Tibial nerve (tissue), 4 donors: ENCODE results near the gene PNPLA7. TPM values are rescaled to one million over a fixed set of nuclear protein-coding genes. Genes with fewer than 3 reads are reported as not detected.
A peak's percentile ranks its signal among the peaks of the same experiment; 100 is the strongest.

Experiments
- DNase-seq, 2 donors: peaks; one replicate each; pipeline ENCODE4 v3.0.0-alpha.2; 2019; ENCODE audit warnings: low spot score in 2 of 2
- H3K27ac ChIP-seq, 4 donors: fragments of 200-600 bp; sonication (generic) in 3 of 4; one replicate each; pipeline ENCODE4 v1.5.1; 2017 to 2019; ENCODE audit warnings: mild to moderate bottlenecking in 1 of 4
- H3K27me3 ChIP-seq, 2 donors: fragments of 200-600 bp; sonication (generic) in 1 of 2; one replicate each; pipeline versions ENCODE4 v1.5.1 to v1.6.0; 2017 to 2019
- H3K36me3 ChIP-seq, 3 donors: fragments of 200-600 bp; sonication (generic); one replicate each; pipeline ENCODE4 v1.5.1; 2018 to 2019
- H3K4me1 ChIP-seq, 4 donors: fragments of 200-600 bp; sonication (generic) in 3 of 4; one replicate each; pipeline ENCODE4 v1.5.1; 2017 to 2019
- H3K4me3 ChIP-seq, 4 donors: fragments of 200-600 bp; sonication (generic) in 3 of 4; one replicate each; pipeline ENCODE4 v1.5.1; 2017 to 2019; ENCODE audit warnings: mild to moderate bottlenecking in 1 of 4, moderate library complexity in 1 of 4
- H3K9me3 ChIP-seq, 4 donors: fragments of 200-600 bp; sonication (generic) in 3 of 4; one replicate each; pipeline ENCODE4 v1.5.1; 2017 to 2019
- CTCF ChIP-seq, 5 experiments: fragments of 200-600 bp in 3 of 5; fragments of 450-650 bp in 2 of 5; sonication (generic) in 3 of 5; IDR thresholded peaks; one replicate each; pipeline ENCODE4 v1.5.1; 2016 to 2019; ENCODE audit warnings: antibody characterized with exemption in 5 of 5, mild to moderate bottlenecking in 3 of 5, moderate library complexity in 2 of 5
- EP300 ChIP-seq, 2 donors: sonication (generic); formaldehyde crosslinking; IDR thresholded peaks; one replicate each; pipeline ENCODE4 v1.6.1; 2017; ENCODE audit warnings: antibody characterized with exemption in 2 of 2, mild to moderate bottlenecking in 1 of 2
- POLR2A ChIP-seq, 2 donors: fragments of 450-650 bp; IDR thresholded peaks; one replicate each; pipeline ENCODE4 v1.6.1; 2017; ENCODE audit warnings: antibody characterized with exemption in 2 of 2, mild to moderate bottlenecking in 2 of 2, moderate library complexity in 2 of 2
- WGBS, 2 donors: methylation state at CpG; one replicate each; pipeline ENCODE4 v1.1.5; 2018; 5-methylcytosine and 5-hydroxymethylcytosine counted together
- total RNA-seq, 4 donors: library from RNA; depleted of rRNA; stranded (reverse); fragments of >200 nt; gene quantifications; one replicate each; pipeline ENCODE4 v1.1.0, GENCODE V29; 2016

Gene PNPLA7
- total RNA-seq, 4 donors from 2014 or later = 12.0 to 25.2 (median 18.7) TPM

GRCh38 chr9:137456061-137456863 is 93.9 kb downstream of the PNPLA7 start:
- WGBS, 2 donors = 53 to 70% methylated on average over 12 of the region's 12 CpGs
- TF ChIP-seq POLR2A (IDR thresholded peaks at IDR 0.05) = peak in 1 of 2 donors; percentile 37
- peak in 1 of 2 donors; percentile 76 for TF ChIP-seq EP300 (IDR thresholded peaks at IDR 0.05)
- TF ChIP-seq CTCF (IDR thresholded peaks at IDR 0.05) = no peak
- DNase-seq = no peak
- no peaks in the 10 kb centered on the region for H3K27me3 ChIP-seq
- peak overlapping the region in 1 of 4 donors; percentile 82 for H3K4me3 ChIP-seq
- peak overlapping the region; percentile 49 to 94 (median 88) for H3K27ac ChIP-seq
- peaks cover 0 to 46% (median 4%) of the 10 kb centered on the region in 3 donors for H3K36me3 ChIP-seq
- H3K9me3 ChIP-seq = no peaks in the 10 kb centered on the region
- H3K4me1 ChIP-seq = peaks cover 0 to 67% (median 44%) of the 10 kb centered on the region in 4 donors

- no peaks in the 10 kb centered on the region for H3K9me3 ChIP-seq
- no peak for TF ChIP-seq EP300 (IDR thresholded peaks at IDR 0.05)
- no peak for TF ChIP-seq POLR2A (IDR thresholded peaks at IDR 0.05)
- no peak for TF ChIP-seq CTCF (IDR thresholded peaks at IDR 0.05)
- H3K4me1 ChIP-seq = peaks cover 0 to 64% (median 44%) of the 10 kb centered on the region in 4 donors
- WGBS, 2 donors = 84 to 91% methylated on average over 15 to 18 of the region's 18 CpGs
- peaks cover 0 to 46% (median 4%) of the 10 kb centered on the region in 3 donors for H3K36me3 ChIP-seq
- H3K27me3 ChIP-seq = no peaks in the 10 kb centered on the region
- H3K27ac ChIP-seq = peak overlapping the region; percentile 49 to 94 (median 88)
- no peak for DNase-seq
- H3K4me3 ChIP-seq = peak overlapping the region in 1 of 4 donors; percentile 49
Measured at GRCh38 chr9:137455359-137455991, 94.7 kb downstream of the PNPLA7 start.

- H3K27me3 ChIP-seq = no peaks in the 10 kb centered on the region
- H3K27ac ChIP-seq = peak overlapping the region; percentile 49 to 94 (median 88)
- peak overlapping the region; percentile 16 to 51 (median 40) for H3K4me3 ChIP-seq
- DNase-seq = no peak
- 68 to 75% methylated on average over 28 to 29 of the region's 30 CpGs for WGBS, 2 donors
- H3K36me3 ChIP-seq = peaks cover 0 to 51% (median 4%) of the 10 kb centered on the region in 3 donors
- TF ChIP-seq POLR2A (IDR thresholded peaks at IDR 0.05) (no peak), EP300 (IDR thresholded peaks at IDR 0.05) (peak in 1 of 2 donors; percentile 11)
- no peaks in the 10 kb centered on the region for H3K9me3 ChIP-seq
- peaks cover 0 to 60% (median 42%) of the 10 kb centered on the region in 4 donors for H3K4me1 ChIP-seq
Measured at GRCh38 chr9:137454597-137455358, 95.4 kb downstream of the PNPLA7 start.

GRCh38 chr9:137454145-137454596 is 96.0 kb downstream of the PNPLA7 start:
- no peak for DNase-seq
- TF ChIP-seq POLR2A (IDR thresholded peaks at IDR 0.05) = peak in 1 of 2 donors; percentile 35
- TF ChIP-seq EP300 (IDR thresholded peaks at IDR 0.05) = peak in 1 of 2 donors; percentile 2
- no peak for TF ChIP-seq CTCF (IDR thresholded peaks at IDR 0.05)
- Histone ChIP-seq H3K27ac (peak overlapping the region; percentile 49 to 94 (median 86)), H3K4me3 (peak overlapping the region; percentile 16 to 51 (median 40)), H3K36me3 (peaks cover 0 to 57% (median 4%) of the 10 kb centered on the region in 3 donors), H3K4me1 (peaks cover 0 to 54% (median 37%) of the 10 kb centered on the region in 4 donors), H3K27me3 (no peaks in the 10 kb centered on the region), H3K9me3 (no peaks in the 10 kb centered on the region)
- WGBS, 2 donors = 15 to 16% methylated on average over 7 to 21 of the region's 24 CpGs

GRCh38 chr9:137453643-137454081 is 96.5 kb downstream of the PNPLA7 start:
- Histone ChIP-seq H3K27me3 (no peaks in the 10 kb centered on the region), H3K4me1 (peaks cover 0 to 53% (median 37%) of the 10 kb centered on the region in 4 donors), H3K27ac (peak overlapping the region in 3 of 4 donors; percentile 45 to 66 (median 52)), H3K36me3 (peaks cover under 1 to 62% (median 4%) of the 10 kb centered on the region in 3 donors), H3K9me3 (no peaks in the 10 kb centered on the region), H3K4me3 (peak overlapping the region in 3 of 4 donors; percentile 19 to 47 (median 40))
- TF ChIP-seq EP300 (IDR thresholded peaks at IDR 0.05) (no peak), POLR2A (IDR thresholded peaks at IDR 0.05) (no peak), CTCF (IDR thresholded peaks at IDR 0.05) (no peak)
- peak; percentile 64 to 68 for DNase-seq
- 27 to 32% methylated on average over 12 to 24 of the region's 25 CpGs for WGBS, 2 donors
